Measurements from ENCODE around the gene HOXD9.

The HOXD9 gene

GRCh38 chr2:176152350-176153181, 30.0 kb downstream of the HOXD9 start:
- DNase-seq (ENCODE audit: low read depth in 3 of 3) = no peak

- no peak for DNase-seq (ENCODE audit: low read depth in 3 of 3)
Observed at GRCh38 chr2:176154576-176155252, 32.2 kb downstream of the HOXD9 start.

- no peak for DNase-seq (ENCODE audit: low read depth in 3 of 3)
Observed at GRCh38 chr2:176155356-176156044, 33.0 kb downstream of the HOXD9 start.

DNA sequence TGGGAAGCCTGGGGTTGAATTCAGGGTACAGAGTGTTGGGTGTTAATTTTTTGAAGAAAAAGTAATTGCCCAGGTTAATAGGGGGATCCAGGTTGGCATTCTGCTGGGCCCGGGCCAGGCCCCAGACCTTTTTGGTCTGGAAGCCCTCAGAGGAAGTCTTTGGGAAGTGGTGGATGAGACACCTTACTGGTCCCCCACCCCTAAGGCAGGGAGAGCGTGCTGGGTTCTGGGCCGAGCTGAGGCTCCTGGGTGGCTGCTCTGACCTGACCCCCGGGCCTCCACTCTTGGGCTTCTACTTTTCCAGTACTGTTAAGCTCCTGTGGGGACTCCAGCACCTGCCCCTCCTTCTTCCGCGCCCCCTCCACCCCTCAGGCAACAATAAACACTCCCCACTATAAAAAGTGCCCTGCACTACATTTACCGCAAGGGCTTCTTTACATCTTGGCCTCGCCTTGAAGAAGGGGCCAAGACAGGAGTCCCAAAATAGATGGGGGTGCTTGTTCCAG, 33.8 kb downstream of the HOXD9 start:
- DNase-seq (ENCODE audit: low read depth in 3 of 3) = no peak

DNA sequence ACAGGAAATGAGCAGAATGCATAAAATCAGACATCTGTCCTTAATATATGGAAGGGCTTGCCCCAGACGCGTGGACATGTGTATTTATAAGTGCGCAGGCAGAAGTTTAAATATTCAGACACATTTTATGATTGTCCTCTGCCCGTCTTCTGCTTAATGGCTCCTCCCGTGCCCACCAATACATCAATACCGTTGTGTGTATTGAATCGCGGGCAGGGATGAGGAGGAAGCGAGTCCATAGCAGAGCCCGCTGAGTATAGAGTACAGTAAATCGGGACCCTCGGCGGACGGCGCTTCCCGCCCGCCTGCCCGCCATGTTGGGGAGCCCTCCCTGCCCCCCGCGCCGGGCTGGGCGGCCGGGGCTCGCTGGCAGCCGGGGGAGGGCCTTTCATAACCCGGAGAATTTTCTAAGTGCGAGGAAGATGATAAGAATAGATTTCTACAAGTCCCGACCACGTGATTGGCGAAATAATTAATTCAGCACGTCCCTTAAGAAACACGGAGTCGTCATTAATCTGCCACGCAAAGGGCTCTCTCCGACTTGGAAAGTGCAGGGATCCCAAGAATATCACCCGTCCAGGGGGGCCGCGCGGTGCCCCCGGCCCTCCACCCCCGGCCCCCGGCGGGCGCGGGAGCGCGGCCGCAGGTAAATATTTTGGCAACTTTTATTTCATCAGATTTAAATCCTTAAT, 34.4 kb downstream of the HOXD9 start, which contains the start of gene HOXD3:
Gene HOXD3, plus strand, starts transcription at position 501 of the 692 bp plus-strand sequence. CDS start 11,808 bp downstream, outside the sequence.
- DNase-seq (ENCODE audit: low read depth in 3 of 3) = no peak

DNA sequence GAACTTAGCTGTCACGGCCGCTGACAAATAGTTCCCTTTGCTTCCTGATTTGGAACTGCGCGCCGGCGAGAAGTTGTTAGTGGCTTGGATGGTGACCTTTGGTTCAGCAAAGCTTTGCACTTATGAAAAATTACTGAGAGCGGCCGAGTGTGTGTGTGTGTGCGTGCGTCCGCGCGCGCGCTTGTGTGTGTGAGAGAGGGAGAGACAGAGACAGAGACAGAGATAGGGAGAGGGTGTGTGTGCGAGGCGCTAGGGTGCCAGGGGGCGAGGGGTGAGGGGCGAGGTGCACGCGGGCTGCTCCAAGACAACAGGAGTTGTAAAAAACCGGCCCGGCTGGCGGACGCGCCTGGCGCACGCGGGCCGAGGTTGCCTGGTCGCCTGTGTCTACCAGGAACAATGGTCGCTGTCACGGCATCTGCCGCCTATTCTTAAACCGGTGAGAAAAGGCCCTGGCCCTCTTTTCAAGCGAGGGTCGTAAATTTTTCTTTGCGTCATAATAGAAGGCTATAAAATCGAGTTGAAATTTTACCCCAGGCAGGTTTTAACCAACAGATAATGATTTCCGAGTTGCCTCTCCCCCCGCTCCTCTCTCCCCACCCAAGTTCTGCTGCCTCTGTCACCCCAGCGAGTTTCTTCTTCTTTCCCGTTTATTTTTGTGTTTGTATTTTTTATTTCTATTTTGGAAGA, 35.1 kb downstream of the HOXD9 start:
- no peak for DNase-seq (ENCODE audit: low read depth in 3 of 3)

- no peak for DNase-seq (ENCODE audit: low read depth in 3 of 3)
Observed at GRCh38 chr2:176158186-176158591, 35.7 kb downstream of the HOXD9 start.

GRCh38 chr2:176158855-176159662, 36.5 kb downstream of the HOXD9 start:
- DNase-seq (ENCODE audit: low read depth in 3 of 3) = no peak

DNA sequence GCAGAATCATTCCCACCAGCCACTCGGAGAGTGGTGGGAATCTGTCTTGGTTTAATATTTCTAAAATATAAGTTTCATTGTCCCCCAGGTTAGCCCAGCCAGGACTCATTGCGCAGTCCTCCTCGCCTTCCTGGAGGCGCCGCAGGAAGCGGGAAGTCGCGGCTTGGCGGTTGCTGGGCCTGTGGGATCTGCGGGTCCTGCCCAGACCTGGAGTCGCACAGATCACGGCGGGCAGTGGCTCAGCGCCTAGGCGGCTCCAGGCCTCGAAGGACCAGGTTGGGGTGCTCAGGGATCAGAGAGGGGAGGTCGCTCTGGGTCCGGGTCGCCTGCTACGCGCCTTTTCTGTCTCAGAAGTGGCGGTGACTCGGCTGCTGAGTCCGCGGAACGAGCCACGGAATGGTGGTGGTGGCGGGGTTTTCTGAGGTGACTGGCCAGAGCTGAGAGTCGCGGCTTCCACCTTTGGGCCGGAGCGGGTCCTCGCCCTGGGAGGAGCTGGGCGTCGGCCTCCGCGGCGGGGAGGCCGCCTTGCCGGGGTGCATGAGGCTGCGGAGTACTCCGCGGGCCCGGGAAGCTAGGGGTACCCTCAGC, 37.2 kb downstream of the HOXD9 start:
- no peak for DNase-seq (ENCODE audit: low read depth in 3 of 3)

DNA sequence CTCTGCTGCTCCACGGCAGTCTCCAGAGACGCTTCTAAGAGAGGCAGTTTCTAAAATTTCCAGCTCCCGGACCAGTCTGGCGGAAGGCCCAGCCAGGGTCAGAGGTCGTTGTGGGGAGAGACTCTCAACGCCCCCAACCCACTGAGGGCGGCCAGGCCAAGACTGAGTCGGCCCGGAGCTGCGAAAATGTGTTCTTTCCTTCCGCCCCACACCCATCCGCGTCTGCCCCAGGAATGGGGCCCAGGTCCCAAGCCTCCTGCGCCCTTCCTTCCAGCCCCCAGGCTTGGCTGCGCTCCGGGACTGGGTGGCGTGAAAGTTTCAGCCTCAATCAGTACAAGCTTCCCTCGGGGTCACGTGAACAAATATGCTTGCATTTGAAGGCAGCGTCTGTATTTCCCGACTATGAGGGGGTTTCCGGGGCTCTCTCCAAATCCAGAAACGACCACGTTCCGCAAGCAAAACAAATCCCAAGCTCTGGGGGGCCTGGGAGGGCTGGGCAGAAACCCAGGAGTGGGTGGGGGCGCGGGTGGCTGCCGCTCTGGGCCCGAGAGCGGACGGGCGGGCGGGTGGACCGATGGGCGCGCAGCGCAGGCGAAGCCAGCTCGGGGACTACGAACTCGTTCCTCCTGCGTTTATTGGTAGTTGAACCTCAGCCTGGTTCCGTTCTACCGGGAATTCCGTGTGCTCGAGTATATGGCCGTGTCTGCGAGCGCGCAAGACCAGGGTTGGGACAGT, 37.9 kb downstream of the HOXD9 start:
- DNase-seq (ENCODE audit: low read depth in 3 of 3) = no peak

GRCh38 chr2:176160986-176161824, 38.7 kb downstream of the HOXD9 start:
- no peak for DNase-seq (ENCODE audit: low read depth in 3 of 3)

- DNase-seq (ENCODE audit: low read depth in 3 of 3) = no peak
Observed at GRCh38 chr2:176161825-176162626, 39.5 kb downstream of the HOXD9 start.

GRCh38 chr2:176162911-176163671, 40.6 kb downstream of the HOXD9 start:
- DNase-seq (ENCODE audit: low read depth in 3 of 3) = no peak

DNA sequence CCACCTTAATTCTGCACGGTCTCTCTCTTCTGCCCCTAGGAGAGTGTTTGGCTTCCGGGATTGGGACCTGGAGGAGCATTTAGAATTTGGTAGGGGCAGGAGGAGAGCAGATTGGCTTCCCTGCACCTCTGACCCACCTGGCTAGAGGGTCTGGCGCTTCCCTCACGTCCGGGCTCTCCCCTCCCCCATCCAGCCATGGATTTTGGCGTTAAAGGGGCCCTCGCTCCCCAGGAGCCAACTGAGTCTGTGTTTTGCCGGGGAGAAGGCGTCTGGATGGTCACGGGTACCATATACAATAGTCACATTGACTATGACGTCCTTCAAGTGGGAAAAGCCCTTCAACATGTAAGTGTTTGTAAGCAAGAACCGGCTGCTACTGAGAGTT, 41.1 kb downstream of the HOXD9 start:
- no peak for DNase-seq (ENCODE audit: low read depth in 3 of 3)

- no peak for DNase-seq (ENCODE audit: low read depth in 3 of 3)
Observed at GRCh38 chr2:176164201-176164600, 41.7 kb downstream of the HOXD9 start.

GRCh38 chr2:176164611-176165369, 42.3 kb downstream of the HOXD9 start:
- no peak for DNase-seq (ENCODE audit: low read depth in 3 of 3)

Data from stimulated activated CD4-positive, alpha-beta T cell treated with anti-CD3 and anti-CD28 coated beads, TNF-alpha, amount 100 ng/mL, for 48 hours (primary cell).